Activated CD4-positive, alpha-beta T cell treated with anti-CD3 and anti-CD28 coated beads for 24 hours (primary cell): ENCODE data around the gene GOLGA6B.
A peak's percentile ranks its signal among the peaks of the same experiment; 100 is the strongest.
"Not testable (repeated sequence)": the region's sequence is repeated elsewhere in the genome, so short reads cannot be mapped to it uniquely, and the experiment has no call there.

Source experiments
- DNase-seq, 2 donors: peaks; one replicate each; pipeline ENCODE4 v3.0.0-alpha.2; 2020; ENCODE audit warnings: low read depth in 2 of 2

GOLGA6B gene

GRCh38 chr15:72654397-72654796, at the start of gene GOLGA6B:
Gene GOLGA6B, plus strand, starts transcription at chr15:72654697. Its CDS starts 41 bp downstream, at chr15:72654738.
- DNase-seq: not testable (repeated sequence)

- no peak for DNase-seq
These were observed 49.7 kb upstream of the GOLGA6B start for GRCh38 chr15:72604794-72605193.

GRCh38 chr15:72608084-72608483, 46.4 kb upstream of the GOLGA6B start:
- DNase-seq: not testable (repeated sequence)

- no peak for DNase-seq
These were observed 44.6 kb upstream of the GOLGA6B start for GRCh38 chr15:72609862-72610261.

GRCh38 chr15:72612324-72612723, 42.2 kb upstream of the GOLGA6B start:
- not testable (repeated sequence) for DNase-seq

GRCh38 chr15:72614810-72615532, 39.5 kb upstream of the GOLGA6B start:
- no peak for DNase-seq

GRCh38 chr15:72615533-72616233, 38.8 kb upstream of the GOLGA6B start:
- not testable (repeated sequence) for DNase-seq

GRCh38 chr15:72616491-72617210, 37.8 kb upstream of the GOLGA6B start:
- no peak for DNase-seq

GRCh38 chr15:72623854-72624253, 30.6 kb upstream of the GOLGA6B start:
- DNase-seq: not testable (repeated sequence)

GRCh38 chr15:72626153-72626552, 28.3 kb upstream of the GOLGA6B start:
- DNase-seq: not testable (repeated sequence)

GRCh38 chr15:72628249-72629067, 26.0 kb upstream of the GOLGA6B start:
- not testable (repeated sequence) for DNase-seq

GRCh38 chr15:72629068-72629570, 25.4 kb upstream of the GOLGA6B start:
- DNase-seq: not testable (repeated sequence)

GRCh38 chr15:72636519-72637282, 17.8 kb upstream of the GOLGA6B start:
- DNase-seq: peak; percentile 21 to 57

- DNase-seq: not testable (repeated sequence)
These were observed 14.6 kb upstream of the GOLGA6B start for GRCh38 chr15:72639759-72640483.

GRCh38 chr15:72642271-72642670, 12.2 kb upstream of the GOLGA6B start:
- not testable (repeated sequence) for DNase-seq

- not testable (repeated sequence) for DNase-seq
These were observed 5.8 kb upstream of the GOLGA6B start for GRCh38 chr15:72648631-72649253.

- DNase-seq: not testable (repeated sequence)
These were observed 1.5 kb downstream of the GOLGA6B start for GRCh38 chr15:72656014-72656413.

GRCh38 chr15:72661081-72661480, 6.6 kb downstream of the GOLGA6B start:
- DNase-seq: not testable (repeated sequence)

- DNase-seq: not testable (repeated sequence)
These were observed 9.4 kb downstream of the GOLGA6B start for GRCh38 chr15:72663931-72664330.
